Stimulated activated CD4-positive, alpha-beta T cell treated with anti-CD3 and anti-CD28 coated beads, TNF-alpha, amount 100 ng/mL, for 24 hours (primary cell): ENCODE measurements around the gene ZCCHC2.

ENCODE experiments used
- DNase-seq, 3 experiments: peaks; one replicate each; pipeline ENCODE4 v3.0.0-alpha.2; 2020; ENCODE audit warnings: low read depth in 3 of 3

ZCCHC2 gene

GRCh38 chr18:62607708-62608428, 85.0 kb downstream of the ZCCHC2 start:
- no peak for DNase-seq

- no peak for DNase-seq
Measured at GRCh38 chr18:62609764-62610163, 86.9 kb downstream of the ZCCHC2 start.

GRCh38 chr18:62610351-62610700, 87.5 kb downstream of the ZCCHC2 start:
- no peak for DNase-seq

- no peak for DNase-seq
Measured at GRCh38 chr18:62610701-62611411, 88.0 kb downstream of the ZCCHC2 start.

- DNase-seq = no peak
Measured at GRCh38 chr18:62611453-62612288, 88.8 kb downstream of the ZCCHC2 start.

GRCh38 chr18:62612289-62612645, 89.4 kb downstream of the ZCCHC2 start:
- DNase-seq = no peak

- DNase-seq = no peak
Measured at GRCh38 chr18:62612776-62613175, 90.0 kb downstream of the ZCCHC2 start.

GRCh38 chr18:62614494-62614893, 91.7 kb downstream of the ZCCHC2 start:
- DNase-seq = no peak

- no peak for DNase-seq
Measured at GRCh38 chr18:62616331-62616805, 93.5 kb downstream of the ZCCHC2 start.

- no peak for DNase-seq
Measured at GRCh38 chr18:62617793-62618591, 95.2 kb downstream of the ZCCHC2 start.

GRCh38 chr18:62618735-62619134, 95.9 kb downstream of the ZCCHC2 start:
- no peak for DNase-seq

- DNase-seq = no peak
Measured at GRCh38 chr18:62621546-62621945, 98.7 kb downstream of the ZCCHC2 start.

GRCh38 chr18:62625019-62625418, 102.2 kb downstream of the ZCCHC2 start:
- DNase-seq = no peak
